Activated naive CD8-positive, alpha-beta T cell treated with anti-CD3 and anti-CD28 coated beads, Interleukin-2, amount 50 U/mL, for 24 hours (primary cell): ENCODE measurements around the gene GSC2.
A peak's percentile ranks its signal among the peaks of the same experiment; 100 is the strongest.

Experiments used
- ATAC-seq: fragments of 150-1000 bp; cut with Tn5 transposase; one replicate; pipeline ENCODE4 v1.10.0; 2021
- DNase-seq: peaks from one replicate; pipeline ENCODE4 v3.0.0; 2021
- H3K27ac Mint-ChIP-seq: one replicate; pipeline ENCODE4 v1.8.0; 2021; ENCODE audit warnings: mild to moderate bottlenecking, mixed read lengths
- H3K27me3 Mint-ChIP-seq: one replicate; pipeline ENCODE4 v1.8.0; 2021; ENCODE audit warnings: mixed read lengths
- H3K36me3 Mint-ChIP-seq: one replicate; pipeline ENCODE4 v1.8.0; 2021; ENCODE audit warnings: low read depth, mixed read lengths
- H3K4me1 Mint-ChIP-seq: one replicate; pipeline ENCODE4 v1.8.0; 2021; ENCODE audit warnings: mixed read lengths
- H3K4me3 Mint-ChIP-seq: one replicate; pipeline ENCODE4 v1.8.0; 2021; ENCODE audit warnings: mild to moderate bottlenecking, moderate library complexity, mixed read lengths
- H3K9me3 Mint-ChIP-seq: one replicate; pipeline ENCODE4 v1.8.0; 2021; ENCODE audit warnings: mixed read lengths

The GSC2 gene

DNA sequence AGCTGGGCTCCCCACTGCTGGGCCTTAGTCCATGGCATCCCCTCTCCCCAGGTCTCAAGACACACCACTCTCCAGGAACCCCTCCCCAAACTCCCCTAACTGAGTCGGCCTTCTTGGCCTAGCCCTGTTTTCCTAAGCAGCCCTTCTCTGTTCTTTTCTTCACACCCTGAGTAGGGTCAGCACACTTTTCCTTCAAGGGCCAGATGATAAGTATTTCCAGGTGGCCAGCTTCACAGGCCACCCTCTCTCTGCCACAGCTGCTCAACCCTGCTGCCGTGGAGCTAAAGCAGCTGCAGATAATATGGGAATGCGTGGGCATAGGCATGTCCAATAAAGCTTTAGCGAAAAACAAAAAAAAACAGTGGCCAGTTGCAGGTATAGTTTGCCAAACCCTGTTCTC lies 51.9 kb downstream of the GSC2 start:
- Mint-ChIP-seq H3K9me3 (no peaks in the 10 kb centered on the region), H3K4me1 (peaks cover 11% of the 10 kb centered on the region), H3K4me3 (no peak overlapping the region), H3K27me3 (no peaks in the 10 kb centered on the region), H3K36me3 (peaks cover 12% of the 10 kb centered on the region), H3K27ac (peak overlapping the region; percentile 12)
- DNase-seq = no peak
- no peak for ATAC-seq

DNA sequence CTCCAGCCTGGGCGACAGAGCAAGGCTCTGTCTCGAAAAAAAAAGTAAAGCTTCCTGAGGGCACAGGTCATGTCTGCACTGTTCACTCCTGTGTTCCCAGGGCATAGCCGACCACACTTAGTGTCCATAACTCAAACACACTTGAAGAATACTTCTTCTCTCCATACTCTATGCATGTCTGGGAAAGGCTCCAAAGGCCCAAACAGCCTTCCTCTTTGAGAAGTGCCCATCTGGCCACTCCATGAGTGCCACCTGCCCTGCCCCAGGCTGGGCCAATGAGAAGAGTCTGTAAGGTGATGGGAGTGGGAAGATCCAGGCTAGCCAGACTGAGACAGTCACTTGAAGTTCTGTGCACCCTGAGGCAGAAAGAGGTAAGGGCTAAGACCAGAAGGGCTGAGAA lies 52.6 kb downstream of the GSC2 start:
- Mint-ChIP-seq H3K4me3 (no peak overlapping the region), H3K36me3 (peaks cover 12% of the 10 kb centered on the region), H3K27ac (no peak overlapping the region), H3K9me3 (no peaks in the 10 kb centered on the region), H3K4me1 (peaks cover 8% of the 10 kb centered on the region), H3K27me3 (no peaks in the 10 kb centered on the region)
- DNase-seq (no peak), ATAC-seq (peak; percentile 15)
